ENCODE results near the gene CFAP99. TPM values are rescaled to one million over a fixed set of nuclear protein-coding genes. Genes with fewer than 3 reads are reported as not detected.

The CFAP99 gene
- total RNA-seq, 1 donor from 2014 or later, result not detected

GRCh38 chr4:2443956-2444740 lies 25.4 kb downstream of the CFAP99 start:
- no peak for DNase-seq (ENCODE audit: extremely low spot score, unreplicated experiment)
- Mint-ChIP-seq H3K4me3 (ENCODE audit: unreplicated experiment) (no peak overlapping the region), H3K4me1 (ENCODE audit: unreplicated experiment) (no peaks in the 10 kb centered on the region), H3K27ac (ENCODE audit: unreplicated experiment) (no peak overlapping the region), H3K36me3 (ENCODE audit: unreplicated experiment) (no peaks in the 10 kb centered on the region), H3K27me3 (ENCODE audit: unreplicated experiment) (no peaks in the 10 kb centered on the region), H3K9me3 (ENCODE audit: unreplicated experiment) (no peaks in the 10 kb centered on the region)
- TF ChIP-seq, protein P1, sequence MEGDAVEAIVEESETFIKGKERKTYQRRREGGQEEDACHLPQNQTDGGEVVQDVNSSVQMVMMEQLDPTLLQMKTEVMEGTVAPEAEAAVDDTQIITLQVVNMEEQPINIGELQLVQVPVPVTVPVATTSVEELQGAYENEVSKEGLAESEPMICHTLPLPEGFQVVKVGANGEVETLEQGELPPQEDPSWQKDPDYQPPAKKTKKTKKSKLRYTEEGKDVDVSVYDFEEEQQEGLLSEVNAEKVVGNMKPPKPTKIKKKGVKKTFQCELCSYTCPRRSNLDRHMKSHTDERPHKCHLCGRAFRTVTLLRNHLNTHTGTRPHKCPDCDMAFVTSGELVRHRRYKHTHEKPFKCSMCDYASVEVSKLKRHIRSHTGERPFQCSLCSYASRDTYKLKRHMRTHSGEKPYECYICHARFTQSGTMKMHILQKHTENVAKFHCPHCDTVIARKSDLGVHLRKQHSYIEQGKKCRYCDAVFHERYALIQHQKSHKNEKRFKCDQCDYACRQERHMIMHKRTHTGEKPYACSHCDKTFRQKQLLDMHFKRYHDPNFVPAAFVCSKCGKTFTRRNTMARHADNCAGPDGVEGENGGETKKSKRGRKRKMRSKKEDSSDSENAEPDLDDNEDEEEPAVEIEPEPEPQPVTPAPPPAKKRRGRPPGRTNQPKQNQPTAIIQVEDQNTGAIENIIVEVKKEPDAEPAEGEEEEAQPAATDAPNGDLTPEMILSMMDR (IDR thresholded peaks at IDR 0.05), result no peak

GRCh38 chr4:2445130-2445529 lies 26.4 kb downstream of the CFAP99 start:
- Mint-ChIP-seq H3K9me3 (ENCODE audit: unreplicated experiment) (no peaks in the 10 kb centered on the region), H3K36me3 (ENCODE audit: unreplicated experiment) (no peaks in the 10 kb centered on the region), H3K4me1 (ENCODE audit: unreplicated experiment) (no peaks in the 10 kb centered on the region), H3K27me3 (ENCODE audit: unreplicated experiment) (peaks cover 3% of the 10 kb centered on the region), H3K27ac (ENCODE audit: unreplicated experiment) (no peak overlapping the region), H3K4me3 (ENCODE audit: unreplicated experiment) (no peak overlapping the region)
- TF ChIP-seq, protein P1 (IDR thresholded peaks at IDR 0.05), result no peak
- DNase-seq (ENCODE audit: extremely low spot score, unreplicated experiment), result no peak

DNA sequence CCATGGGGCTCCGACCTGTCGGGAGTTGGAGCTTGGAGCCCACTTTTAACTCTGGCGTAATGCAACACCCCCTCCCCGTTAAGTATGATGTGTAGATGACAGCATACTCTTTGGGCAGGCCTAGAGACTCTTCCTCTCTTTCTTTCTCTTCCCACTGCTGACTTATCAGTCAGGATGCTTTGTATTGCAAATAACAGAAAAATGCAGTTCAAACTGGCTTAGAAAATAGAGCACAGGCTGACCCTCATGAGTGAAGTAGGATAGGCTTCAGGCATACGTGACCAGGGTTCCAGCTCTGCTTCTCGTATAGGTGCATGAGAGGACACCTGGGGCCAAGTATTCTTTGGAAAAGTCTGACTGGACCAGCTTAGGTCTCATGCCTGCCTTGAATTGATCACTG lies 26.8 kb downstream of the CFAP99 start:
- TF ChIP-seq, protein P1 (IDR thresholded peaks at IDR 0.05), result no peak
- no peak for DNase-seq (ENCODE audit: extremely low spot score, unreplicated experiment)
- Mint-ChIP-seq H3K9me3 (ENCODE audit: unreplicated experiment) (no peaks in the 10 kb centered on the region), H3K27me3 (ENCODE audit: unreplicated experiment) (peaks cover 3% of the 10 kb centered on the region), H3K27ac (ENCODE audit: unreplicated experiment) (no peak overlapping the region), H3K36me3 (ENCODE audit: unreplicated experiment) (no peaks in the 10 kb centered on the region), H3K4me1 (ENCODE audit: unreplicated experiment) (no peaks in the 10 kb centered on the region), H3K4me3 (ENCODE audit: unreplicated experiment) (no peak overlapping the region)

DNA sequence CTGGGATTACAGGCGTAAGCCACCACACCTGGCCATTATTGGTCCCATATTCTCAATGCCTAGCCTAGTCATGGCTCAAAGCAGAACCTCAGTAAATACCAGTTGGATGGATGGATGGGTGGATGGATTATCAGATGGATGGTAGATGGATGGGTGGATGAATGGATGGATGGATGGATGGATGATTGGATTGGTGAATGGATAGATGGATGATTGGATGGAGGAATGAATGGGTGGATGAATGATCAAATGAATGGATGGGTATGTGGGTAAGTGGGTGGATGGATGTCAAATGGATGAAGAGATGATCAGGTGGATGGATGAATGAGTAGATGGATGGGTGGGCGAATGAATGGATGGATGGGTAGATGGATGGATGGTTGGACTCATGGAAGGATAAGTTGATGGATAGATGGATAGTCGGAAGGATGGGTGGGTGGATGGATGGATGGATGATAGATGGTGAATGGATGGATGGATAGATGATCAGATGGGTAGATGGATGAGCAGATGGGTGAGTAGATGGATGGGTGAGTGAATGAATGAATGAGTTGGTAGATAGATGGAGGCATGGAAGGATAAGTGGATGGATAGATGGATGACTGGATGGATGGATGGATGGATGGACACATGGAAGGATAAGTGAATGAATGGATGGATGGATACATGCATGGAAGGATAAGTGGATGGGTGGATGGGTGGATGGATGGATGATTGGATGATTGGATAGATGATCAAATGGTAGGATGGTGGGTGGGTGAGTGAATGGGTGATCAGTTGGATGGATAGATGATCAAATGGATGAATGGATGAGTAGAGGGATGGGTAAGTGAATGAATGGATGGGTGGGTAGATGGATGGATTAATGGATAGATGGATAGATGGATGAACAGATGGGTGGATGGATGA lies 28.2 kb downstream of the CFAP99 start:
- no peak overlapping the region for H3K4me3 Mint-ChIP-seq (ENCODE audit: unreplicated experiment)
- peaks cover 3% of the 10 kb centered on the region for H3K27me3 Mint-ChIP-seq (ENCODE audit: unreplicated experiment)
- no peaks in the 10 kb centered on the region for H3K9me3 Mint-ChIP-seq (ENCODE audit: unreplicated experiment)
- TF ChIP-seq, protein P1 (IDR thresholded peaks at IDR 0.05), result no peak
- no peaks in the 10 kb centered on the region for H3K4me1 Mint-ChIP-seq (ENCODE audit: unreplicated experiment)
- DNase-seq (ENCODE audit: extremely low spot score, unreplicated experiment), result no peak
- H3K36me3 Mint-ChIP-seq (ENCODE audit: unreplicated experiment), result no peaks in the 10 kb centered on the region
- no peak overlapping the region for H3K27ac Mint-ChIP-seq (ENCODE audit: unreplicated experiment)

- Mint-ChIP-seq H3K27ac (ENCODE audit: unreplicated experiment) (no peak overlapping the region), H3K27me3 (ENCODE audit: unreplicated experiment) (peaks cover 3% of the 10 kb centered on the region), H3K4me1 (ENCODE audit: unreplicated experiment) (no peaks in the 10 kb centered on the region), H3K36me3 (ENCODE audit: unreplicated experiment) (no peaks in the 10 kb centered on the region), H3K9me3 (ENCODE audit: unreplicated experiment) (no peaks in the 10 kb centered on the region), H3K4me3 (ENCODE audit: unreplicated experiment) (no peak overlapping the region)
- DNase-seq (ENCODE audit: extremely low spot score, unreplicated experiment), result no peak
- TF ChIP-seq, protein P1 (IDR thresholded peaks at IDR 0.05), result no peak
These were observed 29.8 kb downstream of the CFAP99 start for GRCh38 chr4:2448589-2448988.

All from osteocyte (in vitro differentiated cells).